ENCODE measurements around the gene ZBP1.

- TF ChIP-seq CTCF (IDR thresholded peaks at IDR 0.05), result no peak
- TF ChIP-seq POLR2A (IDR thresholded peaks at IDR 0.05), result no peak
These were observed 17.1 kb downstream of the ZBP1 start for GRCh38 chr20:57603120-57603519.

Data from upper lobe of left lung (tissue), 4 donors.